Forelimb muscle (tissue), 1 donor: ENCODE results near the gene TMEM229B. TPM values are rescaled to one million over a fixed set of nuclear protein-coding genes. Genes with fewer than 3 reads are reported as not detected.

Source experiments
- DNase-seq: peaks from one replicate; pipeline ENCODE4 v3.0.0-alpha.2; 2013; ENCODE audit warnings: low read depth
- polyA plus RNA-seq: library from polyadenylated mRNA; unstranded; fragments of 120-200 nt; gene quantifications from one replicate; pipeline ENCODE4 v1.2.1, GENCODE V29; 2013; ENCODE audit not compliant: insufficient read length

TMEM229B gene
- polyA plus RNA-seq, 1 donor = 0.39 TPM

DNA sequence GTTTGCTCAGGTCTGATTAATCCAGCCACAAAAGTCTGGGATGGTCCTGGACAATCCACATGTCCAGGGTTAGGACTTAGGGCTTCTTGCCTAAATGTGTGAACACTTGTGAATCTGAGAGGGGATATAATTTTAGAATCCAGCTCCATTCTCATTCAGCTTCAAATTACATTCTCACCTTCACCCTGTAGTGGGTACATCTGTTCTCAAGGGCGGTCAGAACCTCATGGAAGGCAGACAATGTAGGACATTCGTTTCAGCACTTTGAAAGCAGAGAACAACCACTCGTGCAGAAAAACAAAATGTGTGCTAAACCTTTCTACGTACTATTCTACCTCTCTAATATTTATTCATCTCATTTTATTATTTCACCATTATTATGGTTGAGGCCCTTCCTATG is 1.2 kb downstream of the TMEM229B start:
- no peak for DNase-seq

DNA sequence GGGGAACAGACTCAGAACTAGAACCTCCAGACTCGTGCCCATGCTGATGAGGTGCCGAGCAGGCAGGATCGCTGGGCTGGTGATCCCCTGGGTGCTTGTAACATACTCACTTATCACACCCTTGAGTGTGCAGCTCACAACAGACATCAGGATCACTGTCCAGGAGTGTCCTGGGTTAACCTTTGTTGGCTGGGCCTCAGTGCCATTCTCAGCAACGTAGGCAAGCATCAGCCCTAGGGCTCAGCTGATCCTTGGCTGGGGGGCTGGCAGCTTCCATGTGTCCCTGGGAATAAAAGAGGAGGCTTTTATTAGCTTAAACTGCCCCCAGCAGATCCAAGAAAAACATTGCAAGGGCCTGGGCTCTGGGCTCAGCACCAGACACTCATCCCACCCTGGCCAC is 1.6 kb downstream of the TMEM229B start:
- no peak for DNase-seq

DNA sequence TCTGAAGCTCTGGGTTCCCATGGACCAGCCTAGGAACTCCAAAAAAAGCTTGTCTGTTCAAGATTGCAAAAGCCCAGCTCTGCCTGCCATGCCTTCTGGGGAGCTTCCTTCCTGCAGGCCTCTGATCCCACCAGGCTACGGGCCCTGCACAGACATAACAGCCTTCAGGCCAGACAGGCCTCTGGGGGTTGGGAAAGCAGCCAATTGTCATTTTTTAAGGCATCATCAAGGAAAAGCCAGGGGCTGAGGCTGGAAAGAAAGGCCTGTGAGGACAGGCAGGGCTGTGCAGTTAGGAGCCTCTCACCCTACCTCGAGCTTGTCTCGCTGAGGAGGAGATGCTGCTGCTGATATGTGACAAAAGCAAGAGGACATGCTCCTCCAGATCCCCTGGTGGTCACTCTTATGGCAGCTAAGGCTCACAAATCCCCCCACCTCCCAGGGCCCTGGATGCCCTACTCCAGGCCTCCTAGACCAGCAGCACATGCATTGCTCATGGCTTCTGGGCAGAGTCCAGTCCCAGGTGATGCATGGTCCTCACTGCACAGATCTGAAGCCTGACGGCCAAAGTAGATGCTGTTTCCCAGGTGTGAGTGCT is 2.9 kb downstream of the TMEM229B start:
- no peak for DNase-seq

DNA sequence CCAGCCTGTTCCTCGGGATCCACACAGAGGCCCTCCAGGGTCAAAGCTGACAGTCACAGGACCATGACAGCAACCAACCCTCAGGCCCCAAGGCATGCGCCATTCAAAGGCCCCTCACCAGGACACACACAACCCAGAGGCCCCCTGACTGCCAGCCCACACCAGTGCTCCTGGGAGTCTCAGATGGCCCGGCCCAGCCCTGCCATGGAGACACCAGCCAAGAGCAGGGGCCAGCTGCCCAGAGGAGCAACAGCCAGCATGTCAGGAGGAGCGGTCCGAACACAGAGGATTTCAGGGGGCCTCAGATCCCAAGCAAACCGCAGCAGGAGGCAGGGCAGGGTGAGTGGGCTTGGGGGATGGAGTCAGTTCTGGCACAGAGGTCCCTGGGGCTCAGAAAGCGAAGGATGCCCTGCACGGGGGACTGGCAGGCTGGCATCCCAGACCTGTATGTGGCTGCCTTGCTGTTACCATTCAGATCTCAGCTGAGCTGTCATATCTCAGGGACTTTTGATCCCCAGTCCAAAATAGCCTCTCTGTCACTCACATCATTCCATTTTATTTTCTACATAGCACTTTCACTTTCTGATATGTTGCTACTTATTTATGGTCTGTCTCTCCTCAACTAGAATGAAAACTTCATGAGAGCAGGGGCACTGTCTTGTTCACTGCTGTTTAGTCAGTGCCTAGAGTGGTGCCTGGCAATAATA is 4.8 kb downstream of the TMEM229B start:
- no peak for DNase-seq

DNA sequence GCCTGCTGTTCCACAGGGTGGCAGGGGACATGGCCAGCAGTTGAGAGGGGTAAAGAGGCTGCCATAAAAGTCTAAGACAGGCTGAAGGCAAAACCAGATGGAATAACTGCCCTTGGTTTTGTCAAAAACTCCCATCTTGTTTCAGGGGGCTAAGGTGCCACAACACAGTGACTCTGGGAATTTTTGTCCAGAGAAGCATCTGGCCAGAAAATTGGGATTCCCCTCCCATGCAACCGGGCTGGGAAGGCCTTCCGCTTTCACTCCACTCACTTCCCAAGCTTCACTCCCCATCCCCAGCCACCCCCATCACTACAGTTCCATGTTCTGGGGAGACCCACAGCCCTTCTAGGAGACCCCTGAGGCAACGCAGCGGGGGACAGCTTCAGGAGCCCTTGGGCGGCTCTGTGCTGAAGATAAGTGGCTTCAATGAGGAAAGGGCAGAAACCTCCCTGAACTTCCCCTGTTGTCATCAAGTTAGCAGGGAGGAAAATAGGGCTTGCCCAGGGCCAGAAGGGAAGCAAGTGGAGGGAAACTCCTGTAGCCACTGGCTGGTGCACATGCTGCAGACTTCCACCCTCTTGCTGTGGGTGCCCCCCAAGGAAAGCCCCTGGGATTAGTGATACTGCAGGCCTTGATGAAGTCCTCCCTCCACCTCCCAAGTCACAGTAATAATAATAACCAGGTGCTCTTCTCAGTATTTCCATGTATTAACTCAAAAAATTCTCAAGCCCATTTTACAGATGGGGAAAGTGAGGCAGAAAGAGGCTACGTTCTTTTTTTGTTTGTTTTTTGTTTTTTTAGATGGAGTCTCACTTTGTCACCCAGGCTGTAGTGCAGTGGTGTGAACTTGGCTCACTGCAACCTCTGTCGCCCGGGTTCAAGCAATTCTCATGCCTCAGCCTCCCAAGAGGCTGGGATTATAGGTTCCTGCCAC is 6.0 kb downstream of the TMEM229B start:
- DNase-seq = no peak

DNA sequence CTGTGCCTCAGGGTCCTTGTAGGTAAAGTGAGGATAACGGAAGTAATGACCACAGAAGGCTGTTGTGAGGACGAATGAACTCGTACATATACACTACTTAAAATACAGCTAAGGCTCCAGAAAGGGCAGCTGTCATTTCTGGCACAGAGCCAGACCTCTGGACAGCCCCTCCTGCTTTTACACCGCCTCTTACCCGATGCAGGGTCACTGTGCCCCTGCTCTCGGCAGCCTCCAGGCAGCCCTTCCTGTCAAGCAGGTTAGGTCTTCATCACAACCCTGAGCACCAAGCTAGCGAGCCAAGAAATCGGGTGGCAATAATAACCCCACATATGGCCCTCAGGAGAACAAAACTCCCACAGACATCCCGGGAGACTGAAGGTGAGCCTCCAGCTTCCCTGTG is 8.5 kb downstream of the TMEM229B start:
- no peak for DNase-seq

DNA sequence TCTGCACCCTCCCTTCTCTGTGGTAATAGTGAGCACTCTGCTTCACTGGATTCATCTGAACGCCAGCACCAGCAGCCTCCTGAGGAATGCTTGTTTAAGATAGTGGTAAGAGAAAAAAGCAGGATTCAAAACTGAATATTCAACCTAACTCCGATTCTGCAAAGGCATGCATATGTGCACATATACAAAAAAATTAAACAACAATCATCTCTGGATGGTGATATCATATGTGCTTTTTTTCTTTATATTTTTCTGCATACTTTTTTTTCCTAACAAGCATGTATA is 9.8 kb downstream of the TMEM229B start:
- no peak for DNase-seq

DNA sequence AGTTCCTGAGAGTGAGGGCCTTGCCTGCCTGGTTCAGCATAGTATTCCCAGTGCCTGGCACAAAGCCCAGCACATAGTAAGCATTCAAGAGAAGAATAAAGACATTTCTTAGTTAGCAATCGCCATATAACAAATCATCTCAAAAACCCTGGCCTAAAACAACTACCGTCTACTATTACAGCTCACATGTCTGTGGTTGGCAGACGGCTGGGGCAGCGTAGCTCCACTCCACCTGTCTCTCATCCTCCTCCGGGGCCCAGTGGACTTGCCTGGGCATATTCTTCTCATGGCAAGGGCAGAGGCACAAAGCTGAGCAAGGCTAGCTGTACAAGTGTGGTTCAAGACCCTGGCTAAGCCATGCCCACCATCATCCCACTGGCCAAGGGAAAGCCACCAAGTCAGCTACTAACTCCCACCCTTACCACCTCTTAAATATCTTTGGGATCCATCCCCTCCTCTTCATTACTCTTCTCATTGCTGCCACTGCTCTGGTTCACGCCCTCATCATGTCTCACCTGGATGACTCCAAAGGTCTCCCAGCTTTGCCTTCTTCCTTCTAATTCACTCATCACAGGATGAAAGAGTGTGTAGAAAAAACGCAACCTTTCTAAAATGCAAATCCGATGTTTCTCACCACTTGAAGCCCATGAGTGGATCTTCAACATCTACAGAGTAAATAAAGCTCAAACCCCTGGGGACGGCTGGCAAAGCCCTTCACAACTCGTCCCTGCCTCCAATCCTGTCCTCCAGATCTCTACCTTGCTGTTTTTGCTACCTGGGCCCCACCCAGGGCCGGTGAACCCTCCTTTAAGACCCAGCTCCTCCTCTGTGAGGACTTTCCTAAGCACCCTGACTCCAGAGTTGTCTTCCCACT is 10.4 kb downstream of the TMEM229B start:
- DNase-seq = no peak

DNA sequence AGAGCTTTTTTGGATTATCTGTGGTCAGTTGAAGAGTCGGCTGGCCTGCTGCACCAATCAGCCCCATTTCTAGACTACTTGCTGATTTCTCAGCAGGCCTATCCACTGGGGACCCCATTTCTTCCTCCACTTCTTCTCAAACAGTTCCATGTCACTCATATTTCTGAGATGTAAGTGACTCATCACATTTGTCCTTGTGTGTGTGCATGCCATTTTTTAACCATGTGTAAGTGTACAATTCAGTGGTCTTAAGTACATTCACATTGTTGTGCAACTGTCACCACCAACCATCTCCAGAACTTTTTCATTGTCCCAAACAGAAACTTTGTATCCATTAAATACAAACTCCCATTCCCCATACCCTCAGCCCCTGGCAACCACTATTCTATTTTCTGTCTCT is 14.2 kb downstream of the TMEM229B start:
- DNase-seq = no peak

DNA sequence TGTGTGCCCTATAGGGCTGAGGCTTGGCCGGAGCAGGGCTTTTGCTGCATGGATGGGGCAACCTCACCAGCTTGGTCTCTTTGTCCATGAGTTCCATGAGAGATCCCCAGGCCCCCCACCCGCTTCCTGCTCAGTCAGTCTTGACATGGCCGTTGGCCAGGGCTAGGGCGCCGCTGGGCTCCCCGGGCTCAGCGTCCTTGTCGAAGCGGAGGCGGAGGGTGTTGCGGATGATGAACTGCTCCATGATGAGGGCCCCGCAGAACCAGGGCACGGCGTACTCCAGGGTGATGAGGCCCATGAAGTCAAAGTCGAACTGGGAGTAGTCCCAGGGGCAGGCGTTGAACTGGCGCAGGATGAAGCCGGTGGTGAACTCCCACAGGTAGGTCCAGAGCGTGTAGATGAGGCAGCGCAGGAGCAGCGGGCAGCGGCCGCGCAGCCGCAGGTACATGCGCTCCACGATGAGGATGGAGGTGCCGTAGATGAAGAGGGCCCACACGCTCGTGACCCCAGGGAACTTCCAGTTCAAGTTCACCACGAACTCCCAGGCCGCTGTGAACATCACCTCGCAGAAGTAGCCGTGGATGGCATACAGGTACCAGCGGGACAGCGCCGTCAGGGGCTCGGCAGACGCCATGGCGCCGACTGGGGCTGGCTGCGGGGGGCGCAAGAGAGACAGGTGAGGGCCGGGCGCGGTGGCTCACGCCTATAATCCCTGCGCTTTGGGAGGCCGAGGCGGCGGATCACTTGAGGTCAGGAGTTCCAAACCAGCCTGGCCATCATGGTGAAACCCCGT is 15.0 kb downstream of the TMEM229B start:
- no peak for DNase-seq

DNA sequence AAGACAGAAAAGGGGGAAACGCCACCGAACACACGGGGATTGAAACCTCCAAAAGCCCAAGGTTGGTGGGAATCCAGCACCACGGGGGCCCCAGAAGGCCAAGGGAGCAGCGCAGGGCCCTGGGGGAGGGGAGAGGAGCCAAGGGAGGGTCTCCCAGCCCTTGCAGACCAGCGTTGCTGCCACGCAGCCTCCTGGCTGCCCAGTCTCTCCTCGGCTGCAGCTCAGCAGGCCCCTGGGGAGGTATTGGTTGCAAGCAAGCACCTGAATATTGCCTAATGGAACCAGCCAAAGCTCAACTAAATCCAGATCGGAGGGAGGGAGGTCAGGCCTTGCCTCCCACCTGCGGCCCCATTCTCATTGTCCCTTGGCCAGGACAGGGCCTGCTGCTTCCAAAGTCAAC is 15.8 kb downstream of the TMEM229B start:
- no peak for DNase-seq

DNA sequence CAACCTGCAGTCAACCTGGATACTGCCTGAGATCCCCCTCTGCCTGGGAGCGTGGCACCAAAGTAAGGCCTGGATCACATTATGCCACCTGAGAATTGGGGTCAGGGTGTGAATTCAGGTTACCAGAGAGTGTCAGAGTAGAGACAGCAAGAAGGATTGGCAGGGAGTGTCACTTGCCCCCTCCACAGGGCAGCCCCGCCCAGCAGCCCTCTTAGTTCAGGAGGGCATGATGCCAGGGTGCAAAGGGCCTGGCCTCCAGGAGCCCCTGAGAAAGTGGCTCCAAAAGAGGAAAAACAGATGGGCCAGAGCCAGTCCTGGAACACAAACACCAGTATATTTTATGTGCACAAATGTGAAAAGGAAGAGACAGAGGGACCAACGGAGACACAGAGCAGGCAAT is 18.6 kb downstream of the TMEM229B start:
- DNase-seq = no peak

DNA sequence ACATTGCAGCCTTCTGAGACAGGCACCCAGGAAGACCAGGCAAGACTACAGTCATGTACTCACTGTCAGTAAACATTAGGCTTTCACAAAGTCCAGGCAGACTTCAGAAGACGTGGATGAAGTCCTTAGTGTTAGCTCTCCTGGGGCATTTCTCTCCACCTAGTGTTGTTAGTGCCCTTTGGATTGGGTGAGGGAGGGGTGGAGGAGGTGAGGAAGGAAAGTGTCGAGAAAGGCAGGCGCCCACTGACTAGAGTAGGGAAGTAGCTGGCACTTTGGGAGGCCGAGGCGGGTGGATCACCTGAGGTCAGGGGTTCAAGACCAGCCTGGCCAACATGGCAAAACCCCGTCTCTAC is 20.2 kb downstream of the TMEM229B start:
- DNase-seq = no peak

DNA sequence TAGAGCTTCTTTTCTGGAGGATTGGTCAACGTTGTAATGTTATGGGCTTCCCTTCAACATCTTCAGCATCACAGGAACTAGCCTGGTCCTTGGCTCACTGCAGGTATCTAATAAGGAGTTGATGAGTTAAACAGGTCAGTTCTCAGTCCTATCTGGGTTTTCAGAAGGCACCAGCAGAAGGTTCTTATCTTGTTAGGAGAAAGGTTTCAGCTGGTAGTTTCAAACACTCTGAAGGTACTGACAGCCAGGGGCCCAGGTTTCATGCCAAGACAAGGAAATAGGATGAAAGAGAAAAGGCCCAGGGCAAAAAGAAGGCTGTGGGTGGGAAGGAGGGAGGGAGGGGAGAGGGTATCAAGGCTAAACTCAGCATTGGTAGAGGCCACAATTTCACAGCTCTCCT is 21.4 kb downstream of the TMEM229B start:
- DNase-seq = no peak

DNA sequence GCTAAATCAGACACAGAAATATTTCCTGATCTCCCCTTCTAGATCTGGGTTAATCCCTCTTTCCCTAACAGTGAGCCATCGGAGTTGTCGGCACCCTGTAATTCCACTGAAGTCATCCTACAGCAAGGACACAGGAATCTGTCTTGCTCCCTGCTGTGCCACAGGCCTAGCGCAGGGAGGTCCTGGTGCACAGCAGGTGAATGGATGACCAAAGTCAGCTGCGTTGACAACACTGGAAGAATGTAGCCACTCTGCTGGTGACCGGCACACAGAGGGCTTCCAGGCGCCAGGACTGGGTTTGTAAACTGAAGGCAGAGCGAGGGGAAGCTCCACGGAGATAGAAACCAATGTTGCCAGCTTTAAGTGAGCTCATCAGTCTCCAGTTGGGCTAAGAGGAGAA is 23.6 kb downstream of the TMEM229B start:
- DNase-seq = no peak

DNA sequence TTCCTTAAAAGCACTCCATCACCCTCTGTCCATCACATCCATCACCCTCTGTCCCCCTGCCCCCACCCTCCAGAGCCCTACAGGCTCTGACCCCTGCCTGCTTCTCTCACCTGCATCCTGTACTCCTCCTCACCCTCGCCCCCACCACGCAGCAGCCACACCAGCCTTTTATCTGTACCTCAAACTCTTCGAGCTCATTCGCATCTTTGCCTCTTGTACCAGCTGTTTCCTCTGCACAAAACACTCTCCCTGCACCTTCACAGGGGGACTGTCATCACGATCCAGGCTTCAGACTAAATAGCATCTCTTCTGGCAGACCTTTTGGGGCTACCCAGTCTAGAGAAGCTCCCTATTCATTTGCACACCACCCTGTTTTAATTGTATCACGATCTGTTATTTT is 24.1 kb downstream of the TMEM229B start:
- DNase-seq = no peak

DNA sequence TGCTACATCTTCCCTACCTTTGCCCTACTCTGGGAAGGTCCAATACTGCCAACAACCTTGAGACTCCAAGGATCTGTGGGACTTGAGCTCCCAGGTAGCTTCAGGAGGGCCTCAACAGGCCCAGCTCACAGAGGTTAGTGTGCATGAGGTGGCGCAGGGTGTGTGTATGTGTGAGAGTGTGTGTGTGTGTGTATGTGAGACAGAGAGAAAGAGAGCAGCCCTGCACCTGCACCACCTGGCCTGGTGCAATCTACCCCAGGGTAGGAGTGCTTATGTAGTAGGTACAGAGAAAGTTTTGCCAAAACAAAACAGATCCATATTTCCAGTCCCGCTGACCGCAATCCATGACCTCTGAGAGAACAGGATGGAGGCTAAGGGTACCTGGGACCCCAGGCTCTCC is 24.6 kb downstream of the TMEM229B start:
- DNase-seq = no peak

DNA sequence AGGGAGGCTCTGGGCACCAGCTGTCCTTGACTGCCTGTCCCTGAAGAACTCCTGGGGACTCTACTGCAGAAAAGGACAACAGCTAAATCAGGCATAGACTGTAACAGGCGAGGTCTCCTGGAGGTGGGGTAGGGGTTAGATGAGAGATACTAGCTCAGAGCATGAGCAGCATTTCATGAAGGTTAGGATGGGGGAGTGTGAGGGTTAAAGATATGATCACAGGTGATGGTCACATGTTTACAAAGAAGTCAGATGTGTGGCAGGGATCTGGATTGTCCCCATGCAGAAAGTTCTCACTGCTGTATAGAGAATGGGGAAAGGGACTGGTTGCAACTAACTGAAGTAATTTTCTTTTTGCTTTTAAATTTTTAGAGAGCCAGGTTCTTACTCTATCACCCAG is 26.5 kb downstream of the TMEM229B start:
- no peak for DNase-seq

DNA sequence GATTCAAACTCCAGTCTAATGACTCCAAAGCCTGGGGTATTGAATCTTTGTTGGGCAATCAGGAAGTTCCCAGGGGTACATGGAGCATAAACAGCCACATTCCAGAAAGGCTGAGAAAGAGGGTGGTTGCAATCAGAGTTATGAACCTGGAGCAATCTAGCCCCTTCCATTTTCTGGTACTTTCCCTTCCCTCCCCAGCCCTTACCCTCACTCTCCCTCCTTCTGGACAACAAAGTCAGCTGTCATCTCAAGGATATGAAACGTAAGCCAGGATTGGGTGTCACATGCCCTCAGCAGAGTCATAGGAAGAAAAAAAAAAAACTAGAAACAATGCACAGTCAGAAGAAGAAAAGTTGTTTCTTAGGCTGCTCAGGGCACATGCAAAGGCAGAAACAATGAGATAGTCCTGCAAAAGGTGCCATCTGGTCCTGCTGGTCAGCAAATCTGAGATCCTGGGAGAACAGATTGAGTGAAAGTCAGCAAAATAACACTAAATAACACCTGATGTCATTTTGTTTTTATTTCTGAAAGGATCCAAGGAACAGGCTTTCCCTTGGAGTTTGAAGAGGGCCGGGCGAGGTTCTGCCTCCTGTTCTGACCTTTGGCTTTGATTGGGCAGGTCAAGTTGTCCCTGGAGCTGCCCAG is 27.1 kb downstream of the TMEM229B start:
- DNase-seq = no peak

DNA sequence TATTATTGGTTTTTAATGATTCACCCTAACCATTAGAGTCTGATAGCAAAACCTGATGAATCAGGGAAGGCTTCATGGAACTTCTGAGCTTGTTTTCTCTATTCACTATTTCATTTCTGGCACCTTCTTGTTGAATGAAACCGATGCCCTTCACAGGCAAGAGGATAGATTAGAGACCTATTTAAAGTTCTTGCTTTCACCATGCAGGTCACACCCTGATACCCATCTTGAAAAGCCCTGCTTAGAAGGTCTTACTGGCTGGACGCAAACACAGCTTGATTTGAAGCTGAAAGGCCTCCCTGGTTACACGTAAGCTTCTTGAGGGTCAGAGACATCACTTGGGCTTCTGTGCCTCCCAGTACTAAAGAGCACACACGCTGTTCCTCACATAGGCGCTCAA is 29.2 kb downstream of the TMEM229B start:
- no peak for DNase-seq

DNA sequence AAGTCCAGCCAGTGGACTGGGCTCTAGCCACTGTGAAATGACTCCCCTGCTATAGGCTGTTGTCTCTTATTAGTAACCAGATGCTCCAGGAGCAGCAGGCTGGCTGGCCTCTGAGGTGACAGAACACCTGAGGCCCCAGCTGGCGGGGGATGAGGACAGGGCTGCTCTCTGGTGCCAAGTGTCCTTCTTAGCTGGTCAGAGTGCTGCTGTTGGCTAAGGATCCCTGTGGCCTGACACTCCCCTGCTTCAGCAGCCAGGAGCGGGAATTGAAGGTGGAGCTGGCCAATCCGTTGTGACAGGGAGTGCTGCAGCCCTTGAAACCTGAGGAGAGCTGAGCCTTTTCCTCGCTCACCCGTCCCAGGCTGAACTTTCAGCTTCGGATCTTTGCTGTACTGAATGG is 30.7 kb downstream of the TMEM229B start:
- DNase-seq = no peak
